Lower leg skin (tissue), 3 donors: ENCODE results near the gene LOXL4.

Experiments used
- CTCF ChIP-seq, 3 donors: fragments of 450-650 bp; IDR thresholded peaks; one replicate each; pipeline ENCODE4 v1.5.1; 2016; ENCODE audit warnings: antibody characterized with exemption in 3 of 3, mild to moderate bottlenecking in 3 of 3, moderate library complexity in 2 of 3
- POLR2A ChIP-seq, 2 donors: fragments of 450-650 bp; IDR thresholded peaks; one replicate each; pipeline ENCODE4 v1.6.1; 2016 to 2017; ENCODE audit warnings: antibody characterized with exemption in 2 of 2, mild to moderate bottlenecking in 1 of 2, moderate library complexity in 1 of 2

- TF ChIP-seq CTCF (IDR thresholded peaks at IDR 0.05) (no peak), POLR2A (IDR thresholded peaks at IDR 0.05) (no peak)
Measured at GRCh38 chr10:98249134-98249533, 18.9 kb downstream of the LOXL4 start.
